ENCODE results near the gene NAPB.

NAPB gene

GRCh38 chr20:23437126-23437899 is 16.0 kb upstream of the NAPB start:
- FAIRE-seq: no peak

GRCh38 chr20:23436681-23437080 is 15.4 kb upstream of the NAPB start:
- FAIRE-seq: no peak

GRCh38 chr20:23435626-23436539 is 14.6 kb upstream of the NAPB start:
- FAIRE-seq: no peak

GRCh38 chr20:23434521-23435313 is 13.4 kb upstream of the NAPB start:
- FAIRE-seq: no peak

GRCh38 chr20:23433628-23434027 is 12.3 kb upstream of the NAPB start:
- FAIRE-seq: no peak

- no peak for FAIRE-seq
Observed at GRCh38 chr20:23425129-23425528, 3.8 kb upstream of the NAPB start.

GRCh38 chr20:23419995-23420901 is 1.0 kb downstream of the NAPB start:
- no peak for FAIRE-seq

GRCh38 chr20:23419657-23419994 is 1.7 kb downstream of the NAPB start:
- no peak for FAIRE-seq

- FAIRE-seq: no peak
Observed at GRCh38 chr20:23417861-23418260, 3.4 kb downstream of the NAPB start.

GRCh38 chr20:23415959-23416583 is 5.2 kb downstream of the NAPB start:
- no peak for FAIRE-seq

- FAIRE-seq: no peak
Observed at GRCh38 chr20:23415555-23415954, 5.7 kb downstream of the NAPB start.

GRCh38 chr20:23414526-23415188 is 6.6 kb downstream of the NAPB start:
- FAIRE-seq: peak; percentile 84

GRCh38 chr20:23413862-23414422 is 7.3 kb downstream of the NAPB start:
- no peak for FAIRE-seq

GRCh38 chr20:23412026-23412425 is 9.3 kb downstream of the NAPB start:
- no peak for FAIRE-seq

GRCh38 chr20:23410916-23411695 is 10.2 kb downstream of the NAPB start:
- no peak for FAIRE-seq

GRCh38 chr20:23409800-23410199 is 11.5 kb downstream of the NAPB start:
- FAIRE-seq: no peak

- FAIRE-seq: no peak
Observed at GRCh38 chr20:23408957-23409356, 12.3 kb downstream of the NAPB start.

GRCh38 chr20:23407781-23408464 is 13.4 kb downstream of the NAPB start:
- FAIRE-seq: no peak

- no peak for FAIRE-seq
Observed at GRCh38 chr20:23406880-23407279, 14.4 kb downstream of the NAPB start.
